GM10266 (cell line): ENCODE data around the gene SNF8.

Experiments
- DNase-seq: peaks from one replicate; pipeline ENCODE4 v3.0.0; 2012; ENCODE audit errors: extremely low spot score
- TF ChIP-seq, protein P1 (sequence below): IDR thresholded peaks from 2 replicates; pipeline ENCODE4 v1.5.1; 2012; ENCODE audit warnings: mild to moderate bottlenecking, low read depth; ENCODE audit not compliant: control insufficient read depth, insufficient read depth; ENCODE audit errors: missing control alignments

Gene SNF8

DNA sequence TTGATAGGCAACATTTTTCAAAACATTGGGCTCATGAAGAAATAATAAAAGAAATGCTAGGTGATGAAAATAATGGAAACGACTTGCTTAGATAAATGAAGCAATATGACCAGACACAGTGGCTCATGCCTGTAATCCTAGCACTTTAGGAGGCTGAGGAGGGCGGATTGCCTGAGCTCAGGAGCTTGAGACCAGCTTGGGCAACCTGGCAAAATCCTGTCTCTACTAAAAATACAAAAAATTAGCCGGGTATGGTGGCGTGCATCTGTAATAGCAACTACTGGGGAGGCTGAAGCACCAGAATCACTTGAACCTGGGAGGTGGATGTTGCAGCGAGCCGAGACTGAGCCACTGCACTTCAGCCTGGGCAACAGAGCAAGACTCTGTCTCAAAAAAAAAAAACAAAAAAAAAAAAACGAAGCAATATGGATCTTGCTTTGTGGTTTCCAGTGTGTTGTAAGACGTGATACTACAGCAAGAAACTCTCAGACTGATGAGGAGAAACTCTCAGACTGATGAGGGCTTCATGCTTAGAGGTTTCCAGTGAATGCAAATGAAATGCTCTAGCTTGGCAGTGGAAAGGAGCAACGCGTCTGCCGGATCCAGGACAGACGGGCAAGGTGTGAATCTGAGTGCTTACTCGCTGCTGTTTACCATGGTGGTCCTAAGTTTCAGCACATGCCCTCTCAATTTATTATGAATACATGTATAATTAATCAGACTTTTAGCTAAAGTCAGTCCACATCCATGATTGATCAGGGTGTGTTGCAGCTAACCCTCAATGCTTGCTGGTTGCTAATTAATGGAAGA is 41.0 kb upstream of the SNF8 start:
- DNase-seq: no peak
- TF ChIP-seq, protein P1, sequence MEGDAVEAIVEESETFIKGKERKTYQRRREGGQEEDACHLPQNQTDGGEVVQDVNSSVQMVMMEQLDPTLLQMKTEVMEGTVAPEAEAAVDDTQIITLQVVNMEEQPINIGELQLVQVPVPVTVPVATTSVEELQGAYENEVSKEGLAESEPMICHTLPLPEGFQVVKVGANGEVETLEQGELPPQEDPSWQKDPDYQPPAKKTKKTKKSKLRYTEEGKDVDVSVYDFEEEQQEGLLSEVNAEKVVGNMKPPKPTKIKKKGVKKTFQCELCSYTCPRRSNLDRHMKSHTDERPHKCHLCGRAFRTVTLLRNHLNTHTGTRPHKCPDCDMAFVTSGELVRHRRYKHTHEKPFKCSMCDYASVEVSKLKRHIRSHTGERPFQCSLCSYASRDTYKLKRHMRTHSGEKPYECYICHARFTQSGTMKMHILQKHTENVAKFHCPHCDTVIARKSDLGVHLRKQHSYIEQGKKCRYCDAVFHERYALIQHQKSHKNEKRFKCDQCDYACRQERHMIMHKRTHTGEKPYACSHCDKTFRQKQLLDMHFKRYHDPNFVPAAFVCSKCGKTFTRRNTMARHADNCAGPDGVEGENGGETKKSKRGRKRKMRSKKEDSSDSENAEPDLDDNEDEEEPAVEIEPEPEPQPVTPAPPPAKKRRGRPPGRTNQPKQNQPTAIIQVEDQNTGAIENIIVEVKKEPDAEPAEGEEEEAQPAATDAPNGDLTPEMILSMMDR: no peak

DNA sequence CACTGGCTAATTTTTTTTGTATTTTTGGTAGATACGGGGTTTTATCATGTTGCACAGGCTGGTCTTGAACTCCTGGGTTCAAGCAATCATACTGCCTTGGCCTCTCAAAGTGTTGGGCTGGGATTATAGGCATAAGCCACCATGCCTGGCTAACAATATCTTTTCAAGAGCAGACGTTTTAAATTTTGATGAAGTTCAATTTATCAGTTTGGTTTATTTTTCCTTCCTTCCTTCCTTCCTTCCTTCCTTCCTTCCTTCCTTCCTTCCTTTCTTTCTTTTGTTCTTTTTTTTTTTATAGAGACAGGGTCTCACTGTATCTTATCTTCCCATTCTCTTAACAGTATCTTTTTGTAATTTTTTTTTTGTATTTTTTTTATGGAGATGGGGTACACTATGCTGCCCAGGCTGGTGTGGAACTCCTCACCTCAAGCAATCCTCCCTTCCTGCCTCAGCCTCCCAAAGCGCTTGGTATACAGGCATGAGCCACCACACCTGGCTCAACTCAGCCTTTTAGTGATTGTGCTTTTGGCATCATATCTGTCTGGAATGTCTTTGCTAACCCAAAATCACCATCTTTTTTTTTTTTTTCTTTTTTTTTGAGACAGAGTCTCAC is 37.4 kb upstream of the SNF8 start:
- TF ChIP-seq, protein P1: no peak
- DNase-seq: no peak

DNA sequence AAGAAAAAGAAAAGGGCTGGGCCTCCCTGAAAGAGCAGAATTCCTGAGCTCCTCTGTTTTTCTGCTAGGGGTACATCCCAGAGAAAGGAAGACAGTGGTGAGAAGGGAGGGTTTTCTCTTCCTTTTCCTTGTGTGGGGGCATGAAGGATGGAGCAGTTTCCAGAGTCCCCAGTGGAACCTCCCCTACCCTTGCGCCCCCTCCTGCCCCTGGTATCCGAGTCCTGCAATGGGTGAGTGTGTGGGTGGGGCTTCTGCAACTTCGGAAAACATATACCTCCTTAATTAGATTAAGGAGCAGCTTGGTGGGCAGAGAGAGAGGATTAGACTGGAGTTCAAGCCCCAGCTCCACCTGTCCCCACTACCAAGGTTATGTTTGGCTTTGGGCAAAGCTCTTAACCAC is 29.2 kb upstream of the SNF8 start:
- no peak for DNase-seq
- TF ChIP-seq, protein P1: no peak

DNA sequence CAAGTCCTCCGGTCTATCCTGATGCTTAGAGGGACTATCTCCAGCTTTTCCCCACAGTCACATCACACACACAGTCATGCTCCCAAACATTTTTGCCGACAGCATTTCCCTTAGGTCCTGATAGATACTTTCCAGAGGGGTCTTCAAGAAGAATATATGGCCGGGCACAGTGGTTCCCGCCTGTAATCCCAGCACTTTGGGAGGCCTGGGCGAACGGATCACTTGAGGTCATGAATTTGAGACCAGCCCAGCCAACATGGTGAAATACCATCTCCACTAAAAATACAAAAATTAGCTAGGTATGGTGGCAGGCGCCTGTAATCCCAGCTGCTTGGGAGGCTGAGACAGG is 28.1 kb upstream of the SNF8 start:
- no peak for DNase-seq
- TF ChIP-seq, protein P1: no peak

DNA sequence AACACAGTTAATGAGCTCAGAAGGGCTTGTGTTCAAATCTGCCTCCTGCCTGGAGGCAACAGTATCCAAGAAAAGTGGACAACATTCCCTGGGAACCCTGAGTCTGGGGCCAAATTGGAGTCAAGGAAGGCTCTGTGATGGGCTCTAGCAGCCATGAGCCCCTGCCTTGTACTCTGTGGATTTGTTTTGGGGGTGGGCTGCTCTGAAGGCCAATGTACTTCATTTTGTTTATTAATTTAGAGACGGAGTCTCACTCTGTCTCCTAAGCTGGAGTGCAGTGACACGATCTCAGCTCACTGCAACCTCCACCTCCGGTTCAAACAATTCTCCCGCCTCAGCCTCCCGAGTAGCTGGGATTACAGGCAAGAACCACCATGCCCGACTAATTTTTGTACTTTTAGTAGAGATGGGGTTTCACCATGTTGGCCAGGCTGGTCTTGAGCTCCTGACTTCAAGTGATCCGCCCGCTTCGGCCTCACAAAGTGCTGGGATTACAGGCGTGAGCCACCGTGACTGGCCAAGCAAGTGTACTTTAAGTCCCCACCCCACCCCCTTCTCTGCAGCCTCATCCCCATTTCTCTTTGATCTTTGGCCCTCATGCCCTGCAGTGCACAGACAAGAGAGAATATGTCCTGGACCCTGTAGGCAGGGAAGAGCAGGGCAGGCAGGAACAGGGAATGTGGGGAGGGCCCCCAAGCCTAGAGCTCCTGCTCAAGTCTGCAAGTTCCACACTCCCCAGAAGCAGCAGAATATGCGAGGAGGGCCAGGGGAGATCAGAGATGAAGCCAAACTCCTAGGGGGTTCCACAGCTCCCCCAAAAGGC is 26.4 kb upstream of the SNF8 start:
- TF ChIP-seq, protein P1: no peak
- no peak for DNase-seq

DNA sequence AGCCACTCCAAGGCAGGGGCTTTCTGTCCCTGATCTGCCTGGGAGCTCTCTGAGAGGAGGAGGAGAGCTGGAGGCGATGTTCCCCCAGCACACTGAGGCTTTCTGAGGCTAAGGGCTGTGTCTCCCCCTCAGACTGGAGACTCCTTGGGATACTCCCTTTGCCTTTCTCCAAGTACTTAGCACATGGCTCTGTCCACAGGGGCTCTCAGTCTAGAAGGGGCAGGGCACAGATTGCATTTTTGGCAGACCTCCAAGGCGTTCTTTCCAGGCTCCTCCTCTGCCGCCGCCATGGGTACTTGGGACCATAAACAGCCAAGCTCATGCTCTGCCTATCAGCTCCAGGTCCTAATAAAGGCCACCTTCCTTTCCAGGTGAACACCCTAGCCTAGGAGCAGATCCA is 25.6 kb upstream of the SNF8 start:
- TF ChIP-seq, protein P1: no peak
- DNase-seq: no peak
